K562 (cell line): Measurements from ENCODE around the gene PRDM16.

Source experiments
- ATF1 ChIP-seq, 2 experiments: fragments of 450-650 bp in 1 of 2; IDR thresholded peaks; 2 replicates each; pipeline ENCODE4 v1.6.1; 2016; ENCODE audit warnings: missing compliant biosample characterization in 1 of 2, missing genetic modification characterization in 1 of 2
- CEBPB ChIP-seq: fragments of 450-650 bp; IDR thresholded peaks from 2 replicates; pipeline ENCODE4 v1.6.1; 2016; ENCODE audit warnings: missing genetic modification characterization, missing compliant biosample characterization
- CTCF ChIP-seq, 3 experiments: IDR thresholded peaks in 2 of 3; conservative IDR thresholded peaks in 1 of 3; 2 replicates each; pipeline ENCODE4 v1.5.1; 2011 to 2012; ENCODE audit warnings: low read length in 3 of 3, mild to moderate bottlenecking in 3 of 3, control low read depth in 2 of 3, improper control_type of control experiment in 1 of 3, inconsistent platforms in 1 of 3, low read depth in 1 of 3, mixed read lengths in 1 of 3, moderate library complexity in 1 of 3; ENCODE audit not compliant: insufficient read depth in 2 of 3
- E2F8 ChIP-seq: fragments of 450-650 bp; IDR thresholded peaks from 2 replicates; pipeline ENCODE4 v1.7.1; 2018; ENCODE audit warnings: mild to moderate bottlenecking, low read depth; ENCODE audit not compliant: partially characterized antibody
- HMGXB4 ChIP-seq: sonication (generic); formaldehyde crosslinking; IDR thresholded peaks from 2 replicates; pipeline ENCODE4 v1.8.1; 2023; ENCODE audit warnings: mild to moderate bottlenecking, missing genetic modification reagents
- MYBL2 ChIP-seq, 2 experiments: fragments of 450-650 bp in 1 of 2; sonication (generic) in 1 of 2; formaldehyde crosslinking in 1 of 2; IDR thresholded peaks; 2 replicates each; pipeline versions ENCODE4 v1.6.1 to v1.8.1; 2017 to 2022; ENCODE audit warnings: borderline replicate concordance in 1 of 2, inconsistent platforms in 1 of 2, low read depth in 1 of 2, mild to moderate bottlenecking in 1 of 2, missing genetic modification reagents in 1 of 2, moderate library complexity in 1 of 2
- NEUROD1 ChIP-seq: fragments of 150-350 bp; IDR thresholded peaks from 2 replicates; pipeline ENCODE4 v1.6.1; 2014; ENCODE audit warnings: borderline replicate concordance, low read length, low read depth; ENCODE audit not compliant: partially characterized antibody
- PCBP1 ChIP-seq: fragments of 200-400 bp; formaldehyde crosslinking; IDR thresholded peaks from 2 replicates; pipeline ENCODE4 v1.6.1; 2018; ENCODE audit warnings: mild to moderate bottlenecking, low read depth, low read length; ENCODE audit not compliant: poor library complexity, severe bottlenecking
- POLR2A ChIP-seq: fragments of 450-650 bp; conservative IDR thresholded peaks from 2 replicates; pipeline ENCODE4 v1.6.1; 2016
- SIN3A ChIP-seq, 2 experiments: fragments of 150-350 bp in 1 of 2; IDR thresholded peaks; 2 replicates each; pipeline ENCODE4 v1.6.1; 2011 to 2016; ENCODE audit warnings: borderline replicate concordance in 2 of 2, low read depth in 2 of 2, low read length in 2 of 2, mild to moderate bottlenecking in 2 of 2, moderate library complexity in 2 of 2; ENCODE audit not compliant: control insufficient read depth in 1 of 2
- USF1 ChIP-seq: sonication (generic); formaldehyde crosslinking; IDR thresholded peaks from 2 replicates; pipeline ENCODE4 v1.9.0; 2022; ENCODE audit warnings: mild to moderate bottlenecking, missing genetic modification reagents
- ZFX ChIP-seq: sonication (generic); formaldehyde crosslinking; IDR thresholded peaks from 2 replicates; pipeline ENCODE4 v1.8.0; 2022; ENCODE audit warnings: mild to moderate bottlenecking, missing genetic modification reagents, moderate library complexity

GRCh38 chr1:3071565-3072390 is 2.8 kb downstream of the PRDM16 start:
- TF ChIP-seq E2F8 = no peak
- no peak for TF ChIP-seq CTCF (IDR thresholded peaks at IDR 0.05 in 2 of 3, conservative IDR thresholded peaks at IDR 0.05 in 1 of 3; ENCODE audit: insufficient read depth in 2 of 3, low read depth in 1 of 3, low read length in 3 of 3)
- no peak for TF ChIP-seq HMGXB4 (CRISPR knock-in tag)
- no peak for TF ChIP-seq PCBP1
- TF ChIP-seq ATF1 (CRISPR knock-in tag; IDR thresholded peaks at IDR 0.05) = no peak
- TF ChIP-seq ATF1 (tag; IDR thresholded peaks at IDR 0.05) = no peak
- no peak for TF ChIP-seq CEBPB (tag)
- TF ChIP-seq NEUROD1 = no peak
- no peak for TF ChIP-seq USF1 (CRISPR knock-in tag)
- TF ChIP-seq POLR2A = no peak
- no peak for TF ChIP-seq MYBL2 (IDR thresholded peaks at IDR 0.05; ENCODE audit: low read depth)
- TF ChIP-seq MYBL2 (CRISPR knock-in tag; IDR thresholded peaks at IDR 0.05; ENCODE audit: borderline replicate concordance) = no peak
- TF ChIP-seq ZFX (CRISPR knock-in tag) = no peak
- TF ChIP-seq SIN3A (IDR thresholded peaks at IDR 0.05; ENCODE audit: borderline replicate concordance in 2 of 2, control insufficient read depth in 1 of 2, low read depth in 2 of 2, low read length in 2 of 2) = no peak
